SK-N-MC (cell line): ENCODE measurements around the gene R3HDM2.
"Not testable (repeated sequence)": the region's sequence is repeated elsewhere in the genome, so short reads cannot be mapped to it uniquely, and the experiment has no call there.

Experiments used
- DNase-seq: peaks from one replicate; pipeline ENCODE4 v3.0.0-alpha.2; 2011; ENCODE audit warnings: low read depth, low spot score
- H3K27ac ChIP-seq: fragments of 200-600 bp; sonication (generic); 2 replicates; pipeline ENCODE4 v1.5.1; 2016; ENCODE audit warnings: mixed run types
- H3K36me3 ChIP-seq: fragments of 200-600 bp; sonication (generic); 2 replicates; pipeline ENCODE4 v1.6.1; 2017; ENCODE audit warnings: antibody characterized with exemption, low read length, mixed read lengths; ENCODE audit not compliant: insufficient read depth
- H3K4me3 ChIP-seq: fragments of 200-600 bp; sonication (generic); 2 replicates; pipeline ENCODE4 v1.5.1; 2016
- H3K9ac ChIP-seq: fragments of 200-600 bp; sonication (generic); 2 replicates; pipeline ENCODE4 v1.8.0; 2017; ENCODE audit warnings: mixed run types, mixed read lengths; ENCODE audit not compliant: insufficient read length
- H3K9me3 ChIP-seq: fragments of 200-600 bp; sonication (generic); 2 replicates; pipeline ENCODE4 v1.6.1; 2017; ENCODE audit warnings: low read depth, mild to moderate bottlenecking, antibody characterized with exemption, low read length, moderate library complexity, mixed read lengths
- EZH2 ChIP-seq: fragments of 200-600 bp; sonication (generic); IDR thresholded peaks from one replicate; pipeline ENCODE4 v1.6.1; 2017; ENCODE audit warnings: antibody characterized with exemption
- FOXP2 ChIP-seq: optimal IDR thresholded peaks from 2 replicates; pipeline ENCODE3; 2011; ENCODE audit warnings: mild to moderate bottlenecking, moderate library complexity; ENCODE audit not compliant: insufficient read depth; ENCODE audit errors: extremely low read length, control extremely low read depth
- POLR2AphosphoS5 ChIP-seq: IDR thresholded peaks from 2 replicates; pipeline ENCODE4 v1.6.1; 2012; ENCODE audit warnings: mild to moderate bottlenecking, low read depth, low read length, borderline replicate concordance

R3HDM2 gene

DNA sequence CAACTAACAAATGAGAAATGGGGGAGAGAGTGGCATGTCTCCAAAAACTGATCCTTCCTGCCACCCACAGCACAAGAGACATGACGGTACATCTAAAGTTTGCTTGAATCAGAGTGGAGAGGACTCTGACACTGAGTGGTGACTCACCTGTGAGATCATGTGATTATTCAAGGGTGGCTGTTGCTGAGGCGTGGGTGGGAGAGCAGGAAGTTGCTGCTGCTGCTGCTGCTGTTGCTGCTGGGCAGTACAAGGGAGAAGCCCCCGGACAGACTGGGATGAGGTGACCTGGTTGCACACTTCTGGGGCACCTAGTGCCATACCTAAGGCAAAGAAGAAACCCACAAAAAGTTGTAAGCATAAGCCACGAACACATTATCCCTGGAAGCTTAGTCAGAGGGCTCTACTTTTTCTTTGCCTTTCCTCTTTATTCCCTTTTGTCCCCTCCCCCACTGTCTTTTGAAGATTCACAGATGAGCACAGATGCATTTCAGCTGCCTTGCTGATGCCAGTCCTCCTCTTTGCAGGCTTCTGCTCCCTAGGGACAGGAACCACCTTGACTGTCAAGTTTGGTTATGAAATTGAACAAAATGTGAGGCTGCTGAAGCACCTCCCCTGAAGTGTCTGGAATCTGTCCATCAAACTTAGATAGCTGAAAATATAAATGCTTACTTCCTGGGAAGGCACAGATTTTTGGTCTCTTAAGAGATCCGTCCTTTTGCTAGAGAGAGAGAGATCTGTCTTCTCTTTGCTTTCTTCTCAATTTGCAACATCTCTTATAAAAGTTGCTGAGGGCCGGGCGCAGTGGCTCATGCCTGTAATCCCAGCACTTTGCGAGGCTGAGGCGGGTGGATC lies 150.4 kb downstream of the R3HDM2 start:
- Histone ChIP-seq H3K27ac (no peak overlapping the region), H3K9ac (no peak overlapping the region)

DNA sequence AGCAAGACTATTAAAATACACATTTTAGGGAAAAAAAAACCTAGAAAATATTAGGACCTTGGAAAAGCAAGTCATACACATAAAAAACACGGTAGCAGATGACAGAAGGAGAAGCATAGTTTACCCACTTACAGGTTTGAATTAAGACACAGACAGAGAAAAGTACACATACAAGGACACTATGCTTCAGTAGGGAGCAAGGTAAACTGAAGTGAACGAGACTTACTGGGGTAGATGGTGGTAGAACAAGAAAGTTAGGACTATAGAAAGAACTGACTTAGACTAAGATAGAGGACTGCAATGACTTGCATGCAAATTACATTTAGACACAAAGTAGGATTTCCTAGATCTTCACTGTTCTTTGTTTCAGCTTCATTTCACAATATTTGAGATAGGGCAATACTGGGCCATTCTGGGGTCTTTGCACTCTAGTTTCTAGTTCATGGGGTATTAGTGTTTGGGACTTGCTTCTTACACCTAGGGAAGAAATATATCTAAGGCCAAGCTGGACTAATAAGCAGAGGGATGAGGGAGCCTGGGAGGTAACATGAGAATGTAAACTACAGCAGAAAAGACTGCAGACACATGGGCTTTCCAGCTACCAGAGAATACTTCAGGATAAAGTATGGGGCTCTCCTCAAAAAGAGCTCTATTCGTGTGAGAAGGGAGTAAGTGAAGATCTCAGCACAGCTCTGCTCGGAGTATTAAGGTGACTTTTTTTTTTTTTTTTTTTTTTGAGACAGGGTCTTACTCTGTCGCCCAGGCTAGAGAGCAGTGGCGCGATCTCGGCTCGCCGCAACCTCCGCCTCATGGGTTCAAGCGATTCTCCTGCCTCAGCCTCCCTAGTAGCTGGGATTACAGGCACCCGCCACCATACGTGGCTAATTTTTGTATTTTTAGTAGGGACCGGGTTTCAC lies 152.1 kb downstream of the R3HDM2 start:
- no peaks in the 10 kb centered on the region for H3K9me3 ChIP-seq
- no peak overlapping the region for H3K4me3 ChIP-seq
- no peak overlapping the region for H3K9ac ChIP-seq
- DNase-seq, result no peak
- H3K27ac ChIP-seq, result peak overlapping the region; percentile 29; the same call in 1 of the 2 replicates
- no peak for TF ChIP-seq FOXP2
- TF ChIP-seq POLR2AphosphoS5, result no peak
- no peak for TF ChIP-seq EZH2
- H3K36me3 ChIP-seq, result peaks cover 55% of the 10 kb centered on the region

More for the DNA sequence above, 150.4 kb downstream of the R3HDM2 start:
- DNase-seq, result no peak
- no peak for TF ChIP-seq FOXP2
- TF ChIP-seq POLR2AphosphoS5, result no peak
- no peak for TF ChIP-seq EZH2
- Histone ChIP-seq H3K9me3 (no peaks in the 10 kb centered on the region), H3K36me3 (peaks cover 60% of the 10 kb centered on the region), H3K4me3 (no peak overlapping the region)

GRCh38 chr12:57276935-57277563 lies 153.8 kb downstream of the R3HDM2 start:
- peaks cover 50% of the 10 kb centered on the region for H3K36me3 ChIP-seq
- TF ChIP-seq EZH2 (no peak), FOXP2 (no peak), POLR2AphosphoS5 (no peak)
- DNase-seq, result no peak
- no peaks in the 10 kb centered on the region for H3K9me3 ChIP-seq
- no peak overlapping the region for H3K27ac ChIP-seq
- H3K4me3 ChIP-seq, result no peak overlapping the region
- H3K9ac ChIP-seq, result no peak overlapping the region

DNA sequence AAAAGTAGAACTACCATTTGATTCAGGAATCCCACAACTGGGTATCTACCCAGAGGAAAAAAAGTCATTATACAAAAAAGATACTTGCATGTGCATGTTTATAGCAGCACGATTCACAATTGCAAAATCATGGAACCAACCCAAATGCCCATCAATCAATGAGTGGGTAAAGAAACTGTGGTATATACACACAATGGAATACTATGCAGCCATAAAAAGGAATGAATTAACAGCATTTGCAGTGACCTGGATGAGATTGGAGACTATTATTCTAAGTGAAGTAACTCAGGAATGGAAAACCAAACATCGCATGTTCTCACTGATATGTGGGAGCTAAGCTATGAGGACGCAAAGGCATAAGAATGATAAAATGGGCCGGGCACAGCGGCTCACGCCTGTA lies 154.6 kb downstream of the R3HDM2 start:
- not testable (repeated sequence) for H3K27ac ChIP-seq, H3K9ac ChIP-seq, H3K9me3 ChIP-seq, H3K4me3 ChIP-seq, DNase-seq
- H3K36me3 ChIP-seq, result peaks cover 50% of the 10 kb centered on the region

GRCh38 chr12:57273516-57273915 lies 157.3 kb downstream of the R3HDM2 start:
- Histone ChIP-seq H3K36me3 (peaks cover 57% of the 10 kb centered on the region), H3K9me3 (no peaks in the 10 kb centered on the region), H3K4me3 (no peak overlapping the region), H3K9ac (peak overlapping the region; percentile 19), H3K27ac (peak overlapping the region; percentile 40; the same call in 1 of the 2 replicates)
- TF ChIP-seq FOXP2 (no peak), POLR2AphosphoS5 (no peak), EZH2 (no peak)
- DNase-seq, result no peak

- Histone ChIP-seq H3K4me3 (no peak overlapping the region), H3K36me3 (peaks cover 55% of the 10 kb centered on the region), H3K9ac (peak overlapping the region; percentile 19), H3K9me3 (no peaks in the 10 kb centered on the region), H3K27ac (peak overlapping the region; percentile 40; the same call in 1 of the 2 replicates)
- no peak for TF ChIP-seq POLR2AphosphoS5
- no peak for TF ChIP-seq EZH2
- TF ChIP-seq FOXP2, result no peak
- no peak for DNase-seq
These were observed 158.3 kb downstream of the R3HDM2 start for GRCh38 chr12:57272337-57273151.

- Histone ChIP-seq H3K4me3 (no peak overlapping the region), H3K27ac (no peak overlapping the region), H3K9me3 (no peaks in the 10 kb centered on the region), H3K9ac (no peak overlapping the region), H3K36me3 (peaks cover 57% of the 10 kb centered on the region)
- no peak for TF ChIP-seq FOXP2
- DNase-seq, result no peak
These were observed 159.8 kb downstream of the R3HDM2 start for GRCh38 chr12:57270966-57271470.

DNA sequence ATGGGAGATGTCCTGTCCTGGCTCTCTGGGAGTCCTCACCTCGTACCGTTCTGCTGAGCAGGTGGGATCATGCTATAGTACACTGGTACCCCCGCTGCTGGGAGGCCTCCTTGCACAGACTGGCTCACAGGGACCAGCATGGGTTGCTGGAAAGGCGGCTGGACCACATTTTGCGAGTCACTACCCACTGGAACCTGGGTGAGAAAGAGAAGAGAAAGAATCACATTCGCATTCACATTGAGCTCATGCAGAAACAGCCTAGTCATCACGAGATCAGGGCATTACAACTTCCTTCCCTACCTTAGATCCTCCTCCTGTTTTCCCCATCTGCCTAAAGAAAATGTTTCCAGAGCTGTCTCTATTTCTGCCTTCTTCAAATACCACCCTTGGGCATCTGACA lies 162.6 kb downstream of the R3HDM2 start:
- Histone ChIP-seq H3K27ac (no peak overlapping the region), H3K9me3 (no peaks in the 10 kb centered on the region), H3K4me3 (no peak overlapping the region), H3K9ac (no peak overlapping the region), H3K36me3 (peaks cover 55% of the 10 kb centered on the region)
- TF ChIP-seq EZH2, result no peak
- TF ChIP-seq POLR2AphosphoS5, result no peak
- no peak for TF ChIP-seq FOXP2
- no peak for DNase-seq
